Effector CD8-positive, alpha-beta T cell (primary cell): ENCODE results near the gene PAM16.
"Not testable (repeated sequence)": the region's sequence is repeated elsewhere in the genome, so short reads cannot be mapped to it uniquely, and the experiment has no call there.

Source experiments
- DNase-seq: peaks from one replicate; lab custom pipeline; 2025; lab: John Stamatoyannopoulos, UW

Gene PAM16

GRCh38 chr16:4352843-4353242, 1.7 kb upstream of the PAM16 start:
- no peak for DNase-seq

GRCh38 chr16:4351880-4352279, 759 bp upstream of the PAM16 start:
- DNase-seq, result no peak

- DNase-seq, result no peak
Measured at GRCh38 chr16:4350365-4350786, 745 bp downstream of the PAM16 start.

- no peak for DNase-seq
Measured at GRCh38 chr16:4349332-4349731, 1.8 kb downstream of the PAM16 start.

- DNase-seq, result no peak
Measured at GRCh38 chr16:4347765-4348509, 3.2 kb downstream of the PAM16 start.

GRCh38 chr16:4347010-4347409, 4.1 kb downstream of the PAM16 start:
- DNase-seq, result no peak

GRCh38 chr16:4345836-4346781, 5.0 kb downstream of the PAM16 start:
- no peak for DNase-seq

GRCh38 chr16:4344983-4345835, 5.9 kb downstream of the PAM16 start:
- no peak for DNase-seq

- not testable (repeated sequence) for DNase-seq
Measured at GRCh38 chr16:4344300-4344982, 6.7 kb downstream of the PAM16 start.

- no peak for DNase-seq
Measured at GRCh38 chr16:4342866-4343744, 8.0 kb downstream of the PAM16 start.

- DNase-seq, result no peak
Measured at GRCh38 chr16:4341250-4341649, 9.9 kb downstream of the PAM16 start.

- DNase-seq, result no peak
Measured at GRCh38 chr16:4340443-4340842, 10.7 kb downstream of the PAM16 start.

- DNase-seq, result no peak
Measured at GRCh38 chr16:4339909-4340308, 11.2 kb downstream of the PAM16 start.

- DNase-seq, result no peak
Measured at GRCh38 chr16:4339455-4339854, 11.7 kb downstream of the PAM16 start.

- no peak for DNase-seq
Measured at GRCh38 chr16:4338712-4339299, 12.3 kb downstream of the PAM16 start.

- no peak for DNase-seq
Measured at GRCh38 chr16:4338125-4338582, 13.0 kb downstream of the PAM16 start.

- DNase-seq, result no peak
Measured at GRCh38 chr16:4337540-4338088, 13.5 kb downstream of the PAM16 start.

- no peak for DNase-seq
Measured at GRCh38 chr16:4336701-4337539, 14.2 kb downstream of the PAM16 start.
